B cell (primary cell): ENCODE measurements around the gene KCNMB2. TPM values are rescaled to one million over a fixed set of nuclear protein-coding genes. Genes with fewer than 3 reads are reported as not detected.

Experiments
- ATAC-seq: fragments of 200-7000 bp; cut with Tn5 transposase; one replicate; pipeline ENCODE4 v1.10.0; 2021; ENCODE audit warnings: low read depth, mild to moderate bottlenecking, moderate number of reproducible peaks, moderate library complexity
- CTCF ChIA-PET: fragments of 350-600 bp; sonication (Branson Sonifier 250); formaldehyde crosslinking; loops from one replicate; lab custom pipeline; 2021; ENCODE audit warnings: antibody characterized with exemption, inconsistent platforms; lab: Charles Lee
- POLR2A ChIA-PET: fragments of 350-600 bp; sonication (Branson Sonifier 250); formaldehyde crosslinking; loops from one replicate; lab custom pipeline; 2021; ENCODE audit warnings: antibody characterized with exemption; lab: Charles Lee
- DNase-seq: peaks from one replicate; pipeline ENCODE4 v3.0.0; 2013
- H2AFZ ChIP-seq: 2 replicates; pipeline ENCODE4 v1.6.1; 2012; ENCODE audit warnings: mild to moderate bottlenecking, low read depth, low read length; ENCODE audit not compliant: insufficient read depth, poor library complexity, severe bottlenecking
- H3K27ac ChIP-seq, 2 donors: 1 replicate in 1 of 2; 2 replicates in 1 of 2; pipeline ENCODE4 v1.5.1; 2012 to 2013; ENCODE audit warnings: low read length in 2 of 2, mild to moderate bottlenecking in 2 of 2, moderate library complexity in 1 of 2
- H3K27me3 ChIP-seq, 4 experiments: fragments of 200-600 bp in 1 of 4; sonication (generic) in 1 of 4; replicated peaks in 1 of 4; 1 replicate in 2 of 4; 2 replicates in 2 of 4; pipeline versions ENCODE4 v1.6.1 to v1.7.0; 2013 to 2016; ENCODE audit warnings: low read length in 3 of 4, mild to moderate bottlenecking in 2 of 4, mixed read lengths in 1 of 4, moderate library complexity in 1 of 4; ENCODE audit not compliant: insufficient read depth in 4 of 4, control insufficient read depth in 3 of 4; ENCODE audit errors: control extremely low read depth in 1 of 4
- H3K36me3 ChIP-seq, 2 experiments: replicated peaks in 1 of 2; 1 replicate in 1 of 2; 2 replicates in 1 of 2; pipeline versions ENCODE4 v1.6.1 to v1.7.1; 2013; ENCODE audit warnings: low read length in 1 of 2; ENCODE audit not compliant: insufficient read depth in 2 of 2, control insufficient read depth in 1 of 2; ENCODE audit errors: control extremely low read depth in 1 of 2, extremely low read depth in 1 of 2
- H3K4me1 ChIP-seq, 2 donors: fragments of 200-600 bp in 1 of 2; sonication (generic) in 1 of 2; 1 replicate in 1 of 2; 2 replicates in 1 of 2; pipeline versions ENCODE4 v1.5.1 to v1.6.1; 2013 to 2017; ENCODE audit warnings: low read length in 2 of 2; ENCODE audit not compliant: control insufficient read depth in 2 of 2, insufficient read depth in 2 of 2
- H3K4me2 ChIP-seq: replicated peaks from 2 replicates; pipeline ENCODE3; 2012; ENCODE audit warnings: mild to moderate bottlenecking, low read depth, low read length; ENCODE audit not compliant: poor library complexity, severe bottlenecking
- H3K4me3 ChIP-seq, 5 experiments: fragments of 200-600 bp in 1 of 5; sonication (generic) in 1 of 5; 1 replicate in 3 of 5; 2 replicates in 2 of 5; pipeline versions ENCODE4 v1.5.1 to v1.7.0; 2011 to 2016; ENCODE audit warnings: low read length in 4 of 5, mild to moderate bottlenecking in 4 of 5, low read depth in 2 of 5, control low read depth in 1 of 5, moderate library complexity in 1 of 5; ENCODE audit not compliant: insufficient read depth in 1 of 5; ENCODE audit errors: control extremely low read depth in 1 of 5, extremely low read depth in 1 of 5
- H3K79me2 ChIP-seq: fragments of 200-600 bp; sonication (generic); one replicate; pipeline ENCODE4 v1.6.0; 2016; ENCODE audit warnings: low read length; ENCODE audit not compliant: control insufficient read depth, insufficient read depth
- H3K9ac ChIP-seq: fragments of 200-600 bp; sonication (generic); 2 replicates; pipeline ENCODE4 v1.6.1; 2017; ENCODE audit warnings: mild to moderate bottlenecking, low read length, moderate library complexity
- H3K9me3 ChIP-seq, 3 donors: one replicate each; pipeline versions ENCODE4 v1.6.1 to v1.7.1; 2013; ENCODE audit warnings: low read length in 2 of 3; ENCODE audit not compliant: control insufficient read depth in 2 of 3, insufficient read depth in 1 of 3; ENCODE audit errors: control extremely low read depth in 1 of 3
- H4K20me1 ChIP-seq: 2 replicates; pipeline ENCODE4 v1.6.0; 2012; ENCODE audit warnings: mild to moderate bottlenecking, low read length; ENCODE audit not compliant: insufficient read depth, control insufficient read depth, poor library complexity, severe bottlenecking
- H3K27ac Mint-ChIP-seq: one replicate; pipeline ENCODE4 v1.8.0; 2021; ENCODE audit warnings: mixed read lengths
- H3K27me3 Mint-ChIP-seq: one replicate; pipeline ENCODE4 v1.8.0; 2021; ENCODE audit warnings: mixed read lengths
- H3K4me1 Mint-ChIP-seq: one replicate; pipeline ENCODE4 v1.8.0; 2021; ENCODE audit warnings: mixed read lengths
- H3K4me3 Mint-ChIP-seq: one replicate; pipeline ENCODE4 v1.8.0; 2021; ENCODE audit warnings: mixed read lengths
- H3K9me3 Mint-ChIP-seq: one replicate; pipeline ENCODE4 v1.8.0; 2022; ENCODE audit warnings: mixed read lengths; ENCODE audit not compliant: insufficient read depth
- CTCF ChIP-seq: fragments of 200-600 bp; IDR thresholded peaks from one replicate; pipeline ENCODE4 v1.8.0; 2022; ENCODE audit warnings: antibody characterized with exemption, mild to moderate bottlenecking
- EZH2 ChIP-seq: IDR thresholded peaks from 2 replicates; pipeline ENCODE4 v1.6.1; 2012; ENCODE audit warnings: borderline replicate concordance, low read depth, mild to moderate bottlenecking, moderate library complexity, low read length; ENCODE audit not compliant: insufficient read depth, poor library complexity, severe bottlenecking
- WGBS: methylation state at CpG from one replicate; pipeline ENCODE4 v1.1.5; 2013; ENCODE audit warnings: missing lambda C conversion rate; ENCODE audit not compliant: insufficient coverage; 5-methylcytosine and 5-hydroxymethylcytosine counted together
- intact Hi-C: fragments of 100-400 bp; cut with micrococcal nuclease; formaldehyde crosslinking; loops from one replicate; pipeline ENCODE4 v1.10.0; 2022
- polyA plus RNA-seq: library from polyadenylated mRNA; depleted of rRNA; stranded (reverse); fragments of >200 nt; gene quantifications from 2 replicates; pipeline ENCODE4 v1.2.3, GENCODE V29; 2012
- total RNA-seq, 2 donors: library from RNA; stranded (reverse); fragments of 120-200 nt in 1 of 2; gene quantifications; 1 replicate in 1 of 2; 2 replicates in 1 of 2; pipeline versions ENCODE4 v1.2.3 to v1.2.4, GENCODE V29; 2013 to 2022

The KCNMB2 gene
- total and polyA plus RNA-seq, 2 donors (not counting 1 experiment from before 2014, with no cell fraction given), result not detected

GRCh38 chr3:178754852-178755510 is 218.7 kb downstream of the KCNMB2 start:
- CTCF ChIA-PET, result no interaction called here
- no peak overlapping the region for H3K27ac ChIP-seq
- no peaks in the 10 kb centered on the region for H3K4me1 Mint-ChIP-seq
- no peaks in the 10 kb centered on the region for H3K36me3 ChIP-seq
- 76% methylated on average over 6 of the region's 7 CpGs for WGBS
- no peaks in the 10 kb centered on the region for H3K27me3 ChIP-seq
- no peak overlapping the region for H3K4me3 Mint-ChIP-seq
- no peak overlapping the region for H2AFZ ChIP-seq
- DNase-seq (no peak), ATAC-seq (no peak)
- H3K9me3 ChIP-seq, result no peaks in the 10 kb centered on the region
- H3K27ac Mint-ChIP-seq, result no peak overlapping the region
- TF ChIP-seq CTCF (no peak), EZH2 (no peak)
- no peak overlapping the region for H3K9ac ChIP-seq
- H3K4me2 ChIP-seq, result no peak overlapping the region
- POLR2A ChIA-PET, result no interaction called here
- no peak overlapping the region for H3K4me3 ChIP-seq
- H4K20me1 ChIP-seq, result no peaks in the 10 kb centered on the region
- intact Hi-C loops, result no loop called here
- no peaks in the 10 kb centered on the region for H3K4me1 ChIP-seq
- H3K9me3 Mint-ChIP-seq, result no peaks in the 10 kb centered on the region
- H3K27me3 Mint-ChIP-seq, result no peaks in the 10 kb centered on the region
- no peaks in the 10 kb centered on the region for H3K79me2 ChIP-seq

GRCh38 chr3:178761024-178761423 is 224.8 kb downstream of the KCNMB2 start:
- H3K27ac ChIP-seq, result no peak overlapping the region
- H3K79me2 ChIP-seq, result no peaks in the 10 kb centered on the region
- intact Hi-C loops, result no loop called here
- no peaks in the 10 kb centered on the region for H4K20me1 ChIP-seq
- no peak overlapping the region for H3K9ac ChIP-seq
- no peak overlapping the region for H3K4me3 ChIP-seq
- ATAC-seq (no peak), DNase-seq (no peak)
- ChIA-PET POLR2A (no interaction called here), CTCF (no interaction called here)
- no peaks in the 10 kb centered on the region for H3K36me3 ChIP-seq
- WGBS, result 100% methylated on average over 1 of the region's 4 CpGs
- no peak overlapping the region for H2AFZ ChIP-seq
- H3K27ac Mint-ChIP-seq, result no peak overlapping the region
- no peak overlapping the region for H3K4me3 Mint-ChIP-seq
- no peaks in the 10 kb centered on the region for H3K27me3 ChIP-seq
- H3K9me3 Mint-ChIP-seq, result no peaks in the 10 kb centered on the region
- H3K4me1 Mint-ChIP-seq, result no peaks in the 10 kb centered on the region
- no peak for TF ChIP-seq CTCF
- TF ChIP-seq EZH2, result no peak
- no peak overlapping the region for H3K4me2 ChIP-seq
- peaks cover 0 to 1% (median 0%) of the 10 kb centered on the region in 3 donors for H3K9me3 ChIP-seq
- no peaks in the 10 kb centered on the region for H3K4me1 ChIP-seq
- no peaks in the 10 kb centered on the region for H3K27me3 Mint-ChIP-seq
